ENCODE measurements around the gene SMC1A.
"Not testable (repeated sequence)": the region's sequence is repeated elsewhere in the genome, so short reads cannot be mapped to it uniquely, and the experiment has no call there.

The SMC1A gene

GRCh38 chrX:53422086-53422860 is at the start of gene SMC1A:
SMC1A (minus strand) TSS chrX:53422654; CDS start chrX:53422600, 54 bp downstream.
- DNase-seq = peak; percentile 94 to 99

GRCh38 chrX:53471346-53471745 is 48.9 kb upstream of the SMC1A start:
- DNase-seq = no peak

DNA sequence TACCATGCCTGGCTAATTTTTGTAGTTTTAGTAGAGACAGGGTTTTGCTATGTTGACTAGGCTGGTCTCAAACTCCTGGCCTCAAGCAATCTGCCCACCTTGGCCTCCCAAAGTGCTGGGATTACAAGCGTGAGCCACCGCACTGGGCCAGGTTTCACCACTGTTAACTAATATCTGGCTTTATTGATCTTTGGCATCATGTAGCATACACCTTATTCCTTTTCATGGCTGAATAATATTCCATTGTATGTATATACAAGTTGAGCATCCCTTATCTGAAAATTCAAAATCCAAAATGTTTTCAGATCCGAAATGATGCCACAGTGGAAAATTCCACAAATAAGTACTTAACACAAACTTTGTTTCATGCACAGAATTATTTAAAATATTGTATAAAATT is 46.2 kb upstream of the SMC1A start:
- not testable (repeated sequence) for DNase-seq

DNA sequence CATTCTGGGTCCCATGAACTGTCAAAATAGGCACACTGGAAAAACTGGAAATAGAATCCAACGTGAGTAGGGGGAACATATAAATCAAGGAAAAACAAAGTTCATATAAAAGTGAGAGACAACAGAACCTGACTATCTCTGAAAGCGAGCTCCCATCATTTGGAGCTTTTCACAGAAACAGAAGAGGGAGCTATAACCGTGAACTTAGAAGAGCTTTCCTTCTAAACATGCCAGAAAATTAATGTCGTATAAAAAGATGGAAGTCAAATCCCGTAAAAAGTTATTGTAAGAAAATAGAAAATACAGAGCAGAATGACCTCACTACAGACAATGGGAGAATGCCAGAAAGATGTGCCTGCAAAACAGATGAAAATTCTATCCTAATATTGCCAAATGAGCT is 35.6 kb upstream of the SMC1A start:
- no peak for DNase-seq

DNA sequence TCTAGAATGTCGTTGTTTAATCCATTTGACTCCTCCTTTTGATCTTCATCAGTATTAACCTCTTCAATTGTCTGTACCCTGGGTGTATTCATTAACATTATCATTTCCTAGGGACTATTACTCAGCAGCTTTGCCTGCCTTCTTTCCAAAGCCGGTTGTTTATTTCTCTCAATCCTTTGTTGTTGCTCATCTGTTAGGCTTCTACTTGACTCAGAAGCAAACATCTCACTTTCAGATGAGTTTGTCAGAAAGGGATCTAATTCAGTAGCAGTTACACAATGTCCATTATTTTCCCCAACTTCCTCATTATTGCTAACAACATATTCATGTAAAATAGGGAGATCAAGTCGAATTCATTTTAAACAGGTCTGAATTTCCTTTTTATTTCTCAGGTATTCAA is 33.8 kb upstream of the SMC1A start:
- DNase-seq = no peak

DNA sequence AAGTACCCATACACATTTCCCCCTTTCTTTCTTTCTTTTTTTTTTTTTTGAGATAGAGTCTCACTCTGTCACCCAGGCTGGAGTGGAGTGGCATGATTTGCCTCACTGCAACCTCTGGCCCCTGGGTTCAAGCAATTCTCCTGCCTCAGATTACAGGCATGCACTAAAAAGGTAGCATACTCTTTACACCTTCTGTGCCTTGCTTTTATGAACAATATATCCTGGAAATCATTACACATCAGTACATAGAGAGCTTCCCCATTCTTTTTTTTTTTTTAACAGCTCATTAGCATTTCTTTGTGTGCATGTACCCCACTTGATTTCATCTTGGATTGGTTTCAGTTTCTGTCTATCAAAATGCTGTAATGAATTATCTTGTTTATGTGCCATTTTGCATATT is 30.4 kb upstream of the SMC1A start:
- no peak for DNase-seq

DNA sequence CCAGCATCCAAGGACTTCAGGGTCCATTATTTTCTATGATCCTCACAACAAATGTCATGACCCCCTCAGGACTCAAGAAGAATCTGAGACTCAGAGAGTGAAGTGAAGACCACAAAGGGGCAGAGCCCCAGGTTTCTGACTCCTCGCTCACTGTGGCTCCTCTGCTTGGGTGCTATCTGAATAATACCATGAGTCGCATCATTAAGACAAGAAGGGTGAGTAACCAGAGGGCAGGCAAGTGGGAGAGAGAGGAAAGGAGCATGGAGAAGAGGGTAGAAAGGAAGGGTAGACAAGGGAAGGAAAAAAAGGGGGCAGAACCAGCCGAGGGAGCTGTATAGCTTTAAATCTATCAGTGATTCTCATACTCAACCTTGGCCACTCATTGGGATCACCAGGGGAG is 27.2 kb upstream of the SMC1A start:
- DNase-seq = no peak

GRCh38 chrX:53447441-53447840 is 25.0 kb upstream of the SMC1A start:
- no peak for DNase-seq

- DNase-seq = peak; percentile 11 to 44
Observed at GRCh38 chrX:53445977-53446376, 23.5 kb upstream of the SMC1A start.

DNA sequence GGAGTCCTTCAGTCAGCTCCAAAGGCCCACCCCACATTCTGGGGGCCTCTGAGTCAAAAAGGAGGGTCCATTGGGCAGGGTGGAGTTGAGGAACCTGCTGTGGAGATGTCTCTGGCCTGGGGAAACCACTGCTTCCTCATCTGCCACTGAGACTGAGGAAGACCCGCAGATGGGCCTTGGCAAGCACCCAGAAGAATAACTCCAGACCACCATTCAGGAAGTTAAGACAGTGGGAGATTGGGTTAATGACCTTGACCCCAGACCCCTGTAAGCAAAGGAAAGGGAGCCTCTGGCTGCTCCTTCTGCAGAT is 19.8 kb upstream of the SMC1A start:
- DNase-seq = no peak

DNA sequence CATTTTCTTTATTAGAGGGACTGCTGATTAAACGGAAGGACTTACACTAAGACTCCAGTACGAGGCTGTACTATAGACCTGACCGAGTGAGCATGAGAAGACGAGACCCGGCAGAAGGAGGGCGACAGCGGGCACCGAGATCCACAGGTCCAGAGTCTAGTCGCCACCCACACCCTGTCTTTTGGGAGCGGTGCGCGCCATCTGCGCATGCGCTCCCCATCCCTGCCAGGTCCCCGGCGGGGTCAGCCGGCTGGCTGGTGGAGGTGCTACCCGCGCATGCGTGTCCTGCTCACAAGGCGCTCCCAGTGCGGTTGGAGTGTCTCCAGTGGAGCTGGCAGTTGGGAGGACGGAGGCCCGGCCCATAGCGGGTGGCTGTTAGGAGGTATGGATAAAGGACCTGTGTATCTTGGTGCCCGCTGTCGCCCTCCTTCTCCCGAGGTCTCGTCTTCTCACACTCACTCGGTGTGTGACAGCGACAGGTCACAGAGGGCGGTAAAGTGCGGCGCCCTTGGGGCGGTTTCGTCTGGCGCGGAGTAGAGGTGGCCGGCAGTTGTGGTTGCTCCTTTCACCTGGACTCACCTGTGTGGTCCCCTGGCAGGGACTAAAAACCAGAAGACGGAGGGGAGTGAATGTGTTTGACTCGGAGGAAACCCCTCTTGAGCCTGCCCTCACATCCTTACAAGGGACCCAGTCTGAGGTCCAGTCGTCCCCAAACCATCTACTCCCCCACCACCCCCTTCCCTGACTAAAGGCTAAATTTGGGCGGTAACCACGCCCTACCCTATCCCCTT is 19.3 kb upstream of the SMC1A start:
- peak; percentile 68 to 74 for DNase-seq

DNA sequence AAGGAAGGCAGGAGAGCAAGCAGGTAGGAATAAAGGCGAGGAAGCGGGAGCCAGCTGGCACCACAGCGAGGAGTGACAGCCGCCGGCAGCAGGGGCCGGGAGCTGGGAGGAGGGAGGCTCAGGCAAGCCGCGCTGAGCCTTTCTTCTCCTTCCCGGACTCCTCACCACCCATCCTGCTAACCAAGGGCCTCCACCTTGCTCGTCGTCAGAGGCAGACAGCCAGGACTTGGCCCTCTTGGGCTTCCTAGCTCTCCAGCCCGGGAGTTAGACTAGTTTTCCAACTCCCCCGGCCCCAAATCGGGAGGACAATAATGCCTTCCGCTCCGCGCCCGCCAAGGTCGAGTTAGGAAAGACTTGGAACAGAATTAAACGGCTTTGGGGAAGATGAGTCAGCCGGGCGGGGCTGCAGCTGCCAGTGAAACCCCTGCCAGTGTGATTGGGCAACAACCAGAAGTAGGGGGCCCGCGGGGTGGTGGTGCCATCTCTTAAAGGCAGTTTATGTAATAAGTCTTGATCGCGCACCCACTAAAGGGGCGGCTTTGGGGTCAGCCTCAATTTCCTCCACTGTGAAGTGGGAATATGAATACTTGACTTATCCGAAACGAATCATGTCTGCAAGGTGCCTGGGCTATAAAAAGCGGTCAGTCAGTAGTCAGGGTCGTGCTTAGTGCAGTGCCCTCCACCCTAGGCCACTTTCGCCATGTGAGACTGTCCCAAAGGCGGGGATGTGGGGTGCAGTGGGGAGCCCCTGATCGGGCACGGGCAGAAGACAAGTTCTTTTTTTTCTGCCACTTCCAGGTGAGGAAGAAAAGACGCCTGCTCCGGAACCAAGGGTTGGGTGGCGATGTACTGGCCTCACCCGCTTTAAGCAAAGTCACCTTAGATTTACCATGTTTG is 18.4 kb upstream of the SMC1A start:
- DNase-seq = no peak

DNA sequence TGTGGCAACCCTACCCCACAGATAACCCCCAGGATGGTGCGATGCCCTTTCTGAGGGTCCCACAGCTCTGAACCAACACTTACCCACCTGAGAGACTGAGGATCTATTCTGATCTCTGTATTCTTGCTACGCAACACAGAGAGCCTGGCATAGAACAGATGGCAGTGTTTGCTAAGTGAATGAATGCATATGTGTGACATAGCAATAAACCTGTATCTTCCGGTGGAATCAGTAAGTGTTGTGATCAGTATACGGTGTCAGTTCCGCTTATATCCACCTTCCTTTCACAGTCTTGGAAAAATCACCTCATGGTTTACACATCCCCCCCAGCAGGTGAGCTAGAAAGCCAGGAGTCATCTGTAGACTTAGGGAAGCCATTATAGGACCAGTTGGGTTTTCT is 17.6 kb upstream of the SMC1A start:
- no peak for DNase-seq

GRCh38 chrX:53438832-53439230 is 16.4 kb upstream of the SMC1A start:
- no peak for DNase-seq

- no peak for DNase-seq
Observed at GRCh38 chrX:53438174-53438831, 15.8 kb upstream of the SMC1A start.

GRCh38 chrX:53437206-53437605 is 14.8 kb upstream of the SMC1A start:
- no peak for DNase-seq

DNA sequence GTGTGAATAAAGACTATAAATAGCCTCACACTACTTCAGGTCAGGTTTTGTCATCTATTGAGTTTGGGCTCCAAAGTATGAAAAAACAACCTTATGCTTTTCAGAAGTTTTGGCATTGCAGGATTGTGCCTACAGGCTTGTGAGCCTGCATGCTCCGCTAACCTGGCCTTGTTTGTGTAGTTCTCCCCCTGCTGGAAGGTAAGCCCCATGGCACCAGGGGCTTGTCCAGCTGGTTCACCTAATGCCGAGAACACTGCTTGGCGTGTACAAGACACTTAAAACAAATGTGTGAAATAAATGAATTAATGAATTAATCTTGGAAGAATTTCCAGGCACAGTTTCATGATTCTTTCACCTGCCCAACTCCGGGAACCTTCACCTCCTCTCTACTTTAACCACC is 13.5 kb upstream of the SMC1A start:
- DNase-seq = peak; percentile 56 to 69

- DNase-seq = peak; percentile 83 to 86
Observed at GRCh38 chrX:53433651-53434639, 11.5 kb upstream of the SMC1A start, which contains the start of gene HSD17B10. HSD17B10 (minus strand) TSS chrX:53434370; CDS start chrX:53434345, 25 bp downstream.

GRCh38 chrX:53430231-53430630 is 7.8 kb upstream of the SMC1A start:
- no peak for DNase-seq

GRCh38 chrX:53429755-53430154 is 7.3 kb upstream of the SMC1A start:
- no peak for DNase-seq

- DNase-seq = no peak
Observed at GRCh38 chrX:53422861-53423306, 430 bp upstream of the SMC1A start, which contains the start of gene RIBC1. RIBC1 (plus strand) TSS chrX:53422873; CDS start chrX:53426277, 3,404 bp downstream.
